Activated CD4-positive, CD25-positive, alpha-beta regulatory T cell treated with anti-CD3 and anti-CD28 coated beads, Interleukin-2, amount 50 U/mL, for 24 hours (primary cell): ENCODE results near the gene MMP21.

Experiments
- ATAC-seq, 2 donors: fragments of 150-1000 bp; cut with Tn5 transposase; one replicate each; pipeline ENCODE4 v1.10.0; 2021; ENCODE audit warnings: mild to moderate bottlenecking in 1 of 2, moderate library complexity in 1 of 2

The MMP21 gene, protein sequence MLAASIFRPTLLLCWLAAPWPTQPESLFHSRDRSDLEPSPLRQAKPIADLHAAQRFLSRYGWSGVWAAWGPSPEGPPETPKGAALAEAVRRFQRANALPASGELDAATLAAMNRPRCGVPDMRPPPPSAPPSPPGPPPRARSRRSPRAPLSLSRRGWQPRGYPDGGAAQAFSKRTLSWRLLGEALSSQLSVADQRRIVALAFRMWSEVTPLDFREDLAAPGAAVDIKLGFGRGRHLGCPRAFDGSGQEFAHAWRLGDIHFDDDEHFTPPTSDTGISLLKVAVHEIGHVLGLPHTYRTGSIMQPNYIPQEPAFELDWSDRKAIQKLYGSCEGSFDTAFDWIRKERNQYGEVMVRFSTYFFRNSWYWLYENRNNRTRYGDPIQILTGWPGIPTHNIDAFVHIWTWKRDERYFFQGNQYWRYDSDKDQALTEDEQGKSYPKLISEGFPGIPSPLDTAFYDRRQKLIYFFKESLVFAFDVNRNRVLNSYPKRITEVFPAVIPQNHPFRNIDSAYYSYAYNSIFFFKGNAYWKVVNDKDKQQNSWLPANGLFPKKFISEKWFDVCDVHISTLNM

DNA sequence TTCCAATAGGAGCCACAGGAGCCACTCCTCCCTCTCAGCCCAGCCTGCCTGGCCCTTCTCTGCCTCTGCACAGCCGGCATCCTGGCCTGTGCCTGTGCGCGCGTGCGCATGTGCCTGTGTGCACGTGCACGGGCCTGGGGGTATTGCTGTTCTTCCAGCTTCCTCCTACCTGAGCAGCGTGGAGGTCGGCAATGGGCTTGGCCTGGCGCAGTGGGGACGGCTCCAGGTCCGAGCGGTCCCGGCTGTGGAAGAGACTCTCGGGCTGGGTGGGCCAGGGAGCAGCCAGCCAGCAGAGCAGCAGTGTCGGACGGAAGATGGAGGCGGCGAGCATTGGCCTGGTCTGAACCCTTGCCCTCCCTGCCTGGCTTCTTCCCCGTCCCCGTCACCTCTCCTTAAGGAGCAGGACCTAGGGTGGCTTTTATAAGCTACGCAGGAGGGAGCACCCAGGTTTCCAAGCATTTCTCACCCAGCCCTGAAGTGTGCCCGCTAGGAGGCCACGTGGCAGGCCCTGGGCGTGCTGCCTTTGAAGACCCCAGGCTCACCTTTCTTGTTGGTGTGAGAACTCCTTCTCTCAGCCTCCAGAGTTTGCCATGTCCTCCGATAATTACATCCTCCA is at the start of gene MMP21:
Gene MMP21 (minus strand): TSS at position 331 of the 616 bp plus-strand sequence. CDS start 0 bp downstream, at position 331.
- ATAC-seq: no peak

GRCh38 chr10:125824736-125825135 is 49.1 kb upstream of the MMP21 start:
- no peak for ATAC-seq

- no peak for ATAC-seq
Measured at GRCh38 chr10:125823663-125824251, 48.1 kb upstream of the MMP21 start.

DNA sequence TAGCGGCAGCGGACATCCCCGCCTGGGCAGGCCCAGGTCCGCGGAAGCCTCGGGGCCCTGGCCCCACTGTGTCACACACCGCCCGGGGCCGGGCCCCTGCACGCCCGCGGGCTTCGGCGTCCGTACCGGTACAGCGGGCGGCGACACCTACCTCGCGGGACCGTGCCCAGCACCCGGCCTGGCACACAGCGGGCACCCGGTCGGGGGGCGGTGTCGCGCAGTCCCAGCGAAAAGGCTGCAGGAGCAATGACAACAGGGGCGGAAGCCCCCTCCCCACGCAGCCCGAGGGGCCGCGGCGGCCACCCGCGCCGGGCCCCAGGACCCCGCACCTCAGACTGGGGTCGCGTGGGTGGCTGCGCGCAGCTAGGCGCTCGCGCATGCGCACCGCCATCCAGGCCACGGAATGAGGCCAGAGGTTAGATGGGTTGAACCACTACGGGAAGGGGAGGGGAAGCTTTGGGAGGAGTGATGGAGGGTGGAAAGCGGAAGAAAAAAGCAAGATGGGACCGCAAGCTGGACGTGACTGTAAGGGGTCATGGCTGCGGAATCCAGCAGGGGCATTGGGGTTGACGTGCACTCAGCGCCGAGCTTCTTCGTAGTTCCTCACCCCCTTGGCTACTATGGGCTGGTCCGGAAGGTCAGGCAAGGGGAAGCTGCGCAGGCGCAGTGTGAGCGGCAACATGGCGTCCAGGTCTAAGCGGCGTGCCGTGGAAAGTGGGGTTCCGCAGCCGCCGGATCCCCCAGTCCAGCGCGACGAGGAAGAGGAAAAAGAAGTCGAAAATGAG is 47.4 kb upstream of the MMP21 start, which contains the start of the genes BCCIP and UROS:
Gene BCCIP (plus strand): TSS at position 669 of the 785 bp plus-strand sequence. CDS start 12 bp downstream, at position 681.
Gene UROS (minus strand): TSS at position 381 of the 785 bp plus-strand sequence. CDS start 6,759 bp downstream, outside the sequence.
- ATAC-seq: peak; percentile 75 to 79

DNA sequence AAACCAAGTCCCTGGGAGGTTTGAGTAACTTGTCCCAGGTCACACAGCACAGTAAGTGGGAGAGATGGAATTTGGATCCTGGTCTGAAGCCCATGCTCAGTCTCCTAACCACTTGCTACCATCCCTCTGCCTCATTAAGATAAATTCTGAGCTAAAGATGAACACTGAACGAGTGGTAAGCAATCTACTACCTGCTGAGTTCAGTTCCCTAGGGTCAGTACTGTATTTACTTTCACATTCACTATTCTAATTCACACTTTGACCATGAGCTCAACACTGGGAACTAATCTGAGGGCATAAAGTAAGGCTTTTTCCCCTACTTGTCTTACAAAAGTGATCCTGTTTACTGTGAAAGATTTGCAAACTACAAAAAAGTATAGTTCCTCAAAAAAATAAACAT is 45.1 kb upstream of the MMP21 start:
- no peak for ATAC-seq

- no peak for ATAC-seq
Measured at GRCh38 chr10:125817337-125817946, 41.8 kb upstream of the MMP21 start.

DNA sequence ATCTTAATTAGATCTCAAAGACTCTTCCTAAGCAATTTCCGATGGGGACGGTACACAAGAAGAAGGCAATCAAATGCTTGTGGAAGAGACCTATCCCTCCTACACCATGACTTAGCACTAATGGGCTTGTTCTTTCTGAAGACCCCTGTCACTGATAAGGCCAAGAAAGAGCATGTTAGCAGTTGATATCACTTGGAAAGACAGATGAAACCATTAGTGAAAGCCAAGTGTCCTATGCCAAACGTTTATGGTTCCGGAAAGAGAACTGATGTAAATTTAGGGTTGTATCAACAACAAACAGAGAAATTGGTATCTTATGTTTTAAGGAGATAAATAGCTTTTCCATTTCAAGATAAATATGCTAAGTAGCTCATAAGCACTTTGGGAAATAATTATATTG is 40.9 kb upstream of the MMP21 start:
- ATAC-seq: no peak

- no peak for ATAC-seq
Measured at GRCh38 chr10:125815764-125816163, 40.1 kb upstream of the MMP21 start.

GRCh38 chr10:125812128-125812750 is 36.6 kb upstream of the MMP21 start:
- no peak for ATAC-seq

DNA sequence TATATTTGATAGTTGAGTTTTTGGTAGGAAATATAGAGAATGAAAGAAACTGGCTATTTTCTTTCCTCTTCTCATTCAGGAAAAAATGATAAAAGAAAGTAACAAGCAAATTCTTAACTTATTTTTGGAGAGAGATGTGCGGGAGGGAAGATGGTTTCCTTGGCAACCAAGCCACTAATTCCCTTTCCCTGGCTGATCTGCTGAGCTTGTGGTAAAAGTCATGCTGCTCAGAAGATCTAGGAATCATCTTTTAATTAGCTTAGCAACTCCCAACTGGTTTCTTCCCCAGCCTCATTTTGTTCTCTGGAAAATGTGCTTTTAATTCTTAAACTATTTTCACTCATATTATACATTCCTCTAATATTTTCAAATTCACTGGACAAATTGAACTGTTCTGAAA is 35.6 kb upstream of the MMP21 start:
- no peak for ATAC-seq

DNA sequence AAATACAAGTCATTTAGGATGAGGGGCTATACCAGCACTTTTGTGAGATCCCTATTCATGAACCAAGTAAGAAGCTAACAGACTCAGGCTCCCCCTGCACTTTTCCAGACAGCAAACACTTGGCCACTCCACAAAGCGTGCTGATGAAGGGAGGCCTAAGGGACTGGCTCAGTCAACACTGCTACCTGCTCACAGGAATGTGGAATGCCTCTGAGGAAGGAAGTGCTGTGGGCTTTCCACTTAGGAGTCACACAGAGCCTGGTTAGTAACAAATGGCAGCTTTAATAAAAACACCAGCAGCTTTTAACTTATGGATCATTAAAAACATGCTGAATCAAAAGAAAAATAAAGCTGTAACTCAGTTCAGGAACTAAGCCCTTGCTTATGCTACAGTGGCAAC is 32.4 kb upstream of the MMP21 start:
- no peak for ATAC-seq

DNA sequence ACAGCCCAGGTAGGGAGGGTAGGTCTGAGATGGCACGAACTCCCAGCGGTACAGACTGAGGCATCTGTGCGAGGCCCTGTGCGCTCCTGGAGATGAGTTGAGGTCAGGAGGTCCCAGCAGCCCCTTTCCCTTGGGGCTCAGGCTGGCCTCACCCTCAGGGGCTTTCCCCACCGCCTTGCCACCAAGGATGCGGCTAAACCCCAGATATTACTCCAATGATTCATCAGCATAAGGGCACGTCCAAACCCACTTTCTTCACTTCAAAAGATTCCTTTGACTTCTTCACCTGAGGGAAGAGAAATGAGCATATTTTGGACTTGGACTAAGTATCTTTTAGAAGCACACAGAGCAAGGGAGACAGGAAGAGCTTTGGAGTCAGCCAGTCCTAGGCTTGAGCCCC is 27.1 kb upstream of the MMP21 start:
- ATAC-seq: no peak

- no peak for ATAC-seq
Measured at GRCh38 chr10:125802131-125802530, 26.5 kb upstream of the MMP21 start.

- no peak for ATAC-seq
Measured at GRCh38 chr10:125801574-125801973, 26.0 kb upstream of the MMP21 start.

DNA sequence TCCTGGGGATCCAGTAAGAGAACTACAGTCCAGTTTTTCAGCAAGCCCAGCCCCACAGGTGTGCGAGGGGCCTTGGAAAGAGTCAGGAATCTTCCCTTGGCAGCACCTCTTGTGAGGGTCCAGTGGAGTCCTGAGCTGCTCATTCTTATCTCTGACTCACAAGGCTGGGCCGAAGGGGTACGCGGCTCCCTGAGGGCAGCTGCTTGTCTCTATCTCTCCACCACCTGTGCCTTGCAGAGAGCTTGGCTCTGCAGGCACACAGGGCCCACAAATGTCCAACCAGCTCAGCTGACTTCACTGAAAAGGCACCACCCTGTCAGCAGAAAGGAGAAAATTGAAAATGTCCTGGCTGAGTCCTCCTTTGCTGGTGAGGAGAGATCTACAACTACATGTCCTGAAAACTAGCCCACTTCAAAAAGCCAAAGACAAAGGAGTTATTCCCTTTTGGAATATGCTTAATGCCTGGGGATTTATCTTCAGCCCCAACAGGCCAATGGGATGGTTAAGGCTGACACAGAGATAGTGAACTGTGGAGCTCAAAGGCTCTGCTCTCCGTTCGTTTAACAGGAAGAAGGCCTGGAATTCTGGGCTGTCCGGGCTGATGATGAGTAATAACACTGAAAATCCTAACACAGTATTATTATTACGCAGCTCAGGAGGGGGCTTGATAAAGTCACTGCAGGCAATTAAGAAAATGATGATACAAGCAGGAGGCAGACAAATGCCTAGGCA is 24.0 kb upstream of the MMP21 start:
- ATAC-seq: no peak

DNA sequence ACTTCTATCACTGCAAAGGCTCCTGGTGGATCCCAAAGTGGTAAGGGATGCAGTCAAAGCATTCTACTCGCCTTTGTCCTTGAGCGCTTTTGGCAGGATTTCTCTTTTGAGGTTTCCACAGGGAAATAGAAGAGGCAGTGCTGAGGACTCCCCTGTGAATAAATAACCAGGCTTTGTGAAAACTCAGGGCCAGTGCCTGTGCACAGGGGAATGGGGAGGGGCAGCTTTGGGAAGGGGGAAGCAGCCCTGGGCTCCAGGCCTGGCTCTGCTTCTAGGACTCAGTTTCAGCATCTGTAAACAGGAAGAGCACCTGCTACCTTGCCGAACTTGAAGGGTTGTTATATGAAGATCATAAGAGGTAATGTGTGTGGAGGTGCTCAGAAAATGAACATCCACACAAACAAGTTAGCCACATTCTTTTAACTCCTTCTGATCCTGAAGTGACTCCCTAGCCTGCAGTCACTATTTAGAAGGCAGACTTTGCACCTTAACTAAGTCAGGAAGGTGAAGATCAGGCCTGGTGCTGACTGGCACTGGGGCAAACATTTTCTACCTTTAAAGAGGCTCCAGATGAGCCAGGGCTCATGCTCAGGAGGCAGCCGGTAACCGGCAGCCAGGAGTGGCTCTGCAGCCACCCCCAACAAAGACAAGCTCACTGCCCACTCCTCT is 22.5 kb upstream of the MMP21 start:
- ATAC-seq: no peak

DNA sequence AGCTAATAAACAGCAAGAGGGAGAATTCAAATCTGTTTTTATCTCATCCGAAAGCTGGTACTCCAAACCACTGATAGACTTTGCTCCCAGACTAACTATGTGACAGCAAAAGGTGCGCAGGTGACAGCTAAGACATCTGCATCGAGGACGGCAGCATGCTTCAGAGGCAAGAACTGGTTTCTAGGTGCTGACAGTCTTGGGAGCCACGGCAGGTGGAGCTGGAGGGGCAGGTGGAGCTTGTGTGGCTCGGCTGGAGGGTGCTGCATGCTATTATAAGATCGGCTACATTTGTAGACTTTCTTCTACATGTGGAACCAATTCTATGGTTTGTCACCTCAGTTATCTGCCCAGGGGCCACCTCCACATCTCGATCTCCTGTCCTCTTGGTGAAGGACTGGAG is 21.8 kb upstream of the MMP21 start:
- no peak for ATAC-seq

- ATAC-seq: no peak
Measured at GRCh38 chr10:125795637-125796190, 20.1 kb upstream of the MMP21 start.

GRCh38 chr10:125795128-125795527 is 19.5 kb upstream of the MMP21 start:
- no peak for ATAC-seq
